Motor neuron (in vitro differentiated cells): ENCODE results near the gene CEP164. TPM values are rescaled to one million over a fixed set of nuclear protein-coding genes. Genes with fewer than 3 reads are reported as not detected.
A peak's percentile ranks its signal among the peaks of the same experiment; 100 is the strongest.

Experiments used
- ATAC-seq, 8 experiments: fragments of 200-7000 bp; cut with Tn5 transposase; replicated peaks in 6 of 8; 2 replicates each; pipeline ENCODE4 v1.8.0; 2021; ENCODE audit warnings: mild to moderate bottlenecking in 8 of 8, moderate library complexity in 8 of 8
- H3K27ac ChIP-seq, 2 donors: fragments of 250-450 bp; sonication (Bioruptor Pico); 2 replicates each; pipeline ENCODE4 v1.9.0; 2021; ENCODE audit warnings: antibody characterized with exemption in 2 of 2, mild to moderate bottlenecking in 2 of 2, moderate library complexity in 1 of 2
- H3K4me1 ChIP-seq, 2 donors: fragments of 250-450 bp; sonication (Bioruptor Pico); replicated peaks in 1 of 2; 2 replicates each; pipeline ENCODE4 v1.6.1; 2021; ENCODE audit warnings: antibody characterized with exemption in 2 of 2, mild to moderate bottlenecking in 2 of 2, moderate library complexity in 1 of 2
- H3K4me3 ChIP-seq, 5 donors: fragments of 250-450 bp; sonication (Bioruptor Pico); 2 replicates each; pipeline ENCODE4 v1.9.0; 2021; ENCODE audit warnings: antibody characterized with exemption in 5 of 5, mild to moderate bottlenecking in 5 of 5, moderate library complexity in 4 of 5
- WGBS, 10 experiments: fragments of 450-650 bp; shearing (Covaris generic); methylation state at CpG; one replicate each; pipeline ENCODE4 v1.0.0; 2022; 5-methylcytosine and 5-hydroxymethylcytosine counted together
- in situ Hi-C, 9 experiments: fragments of 400-800 bp; cut with MboI; loops; one replicate each; pipeline ENCODE4 v1.15.0; 2021; ENCODE audit warnings: low sequenced_read_pairs in 9 of 9, low pct_unique_long_range_greater_than_20kb in 2 of 9; ENCODE audit not compliant: unreplicated experiment in 9 of 9
- total RNA-seq, 8 experiments: library from RNA; unstranded; fragments of 300-600 nt; gene quantifications; 2 replicates each; pipeline versions ENCODE4 v1.2.3 to v1.2.4, GENCODE V29; 2022

Gene CEP164
- 100 to 1,000 TPM in 1 of 8 experiments, 10 to 100 TPM in 7; 13.3 to 118 (median 25.7) TPM for total RNA-seq

- in situ Hi-C loops: no loop called here
- ATAC-seq: peak; percentile 86 to 96 (median 96)
- peak within 1 kb of the TSS; percentile 54 to 86 (median 81) for H3K4me3 ChIP-seq
- 0 to 3% (median 0%) methylated on average over 1 to 11 of the region's 64 CpGs; no CpG with 5 or more reads in 3 of the 10 experiments for WGBS, 10 experiments
- H3K27ac ChIP-seq: peak within 1 kb of the TSS; percentile 67 to 78
- peaks cover 5 to 7% of the 10 kb centered on the region in 2 donors for H3K4me1 ChIP-seq
Observed at GRCh38 chr11:117327567-117328374, at the start of gene CEP164. CEP164 (plus strand) TSS chr11:117327854; CDS start chr11:117338587, 10,733 bp downstream.

GRCh38 chr11:117278347-117278746 lies 49.3 kb upstream of the CEP164 start:
- H3K4me3 ChIP-seq: no peak overlapping the region
- in situ Hi-C loops: no loop called here
- no peak for ATAC-seq
- peaks cover 0 to 4% of the 10 kb centered on the region in 2 donors for H3K4me1 ChIP-seq
- 65 to 100% (median 100%) methylated on average over 1 to 2 of the region's 2 CpGs; no CpG with 5 or more reads in 1 of the 10 experiments for WGBS, 10 experiments
- H3K27ac ChIP-seq: no peak overlapping the region

- 75 to 100% (median 94%) methylated on average over 2 to 4 of the region's 4 CpGs for WGBS, 10 experiments
- Histone ChIP-seq H3K4me1 (peaks cover 0 to 4% of the 10 kb centered on the region in 2 donors), H3K27ac (no peak overlapping the region), H3K4me3 (no peak overlapping the region)
- in situ Hi-C loops: no loop called here
- ATAC-seq: no peak
Observed at GRCh38 chr11:117279711-117280376, 47.8 kb upstream of the CEP164 start.

GRCh38 chr11:117281159-117281558 lies 46.5 kb upstream of the CEP164 start:
- WGBS, 10 experiments: 0 to 54% (median 23%) methylated on average over 2 to 6 of the region's 6 CpGs; no CpG with 5 or more reads in 3 of the 10 experiments
- peaks cover 0 to 4% of the 10 kb centered on the region in 2 donors for H3K4me1 ChIP-seq
- in situ Hi-C loops: no loop called here
- H3K27ac ChIP-seq: no peak overlapping the region
- H3K4me3 ChIP-seq: no peak overlapping the region
- ATAC-seq: peak in 7 of 8 experiments; percentile 90 to 98 (median 94)

- in situ Hi-C loops: no loop called here
- Histone ChIP-seq H3K4me1 (peaks cover 0 to 4% of the 10 kb centered on the region in 2 donors), H3K27ac (no peak overlapping the region), H3K4me3 (no peak overlapping the region)
- 100% methylated on average over 1 to 2 of the region's 7 CpGs; no CpG with 5 or more reads in 4 of the 10 experiments for WGBS, 10 experiments
- no peak for ATAC-seq
Observed at GRCh38 chr11:117281869-117282268, 45.8 kb upstream of the CEP164 start.

GRCh38 chr11:117282956-117283355 lies 44.7 kb upstream of the CEP164 start:
- ATAC-seq: no peak
- Histone ChIP-seq H3K4me3 (no peak overlapping the region), H3K27ac (no peak overlapping the region), H3K4me1 (peaks cover 0 to 4% of the 10 kb centered on the region in 2 donors)
- in situ Hi-C loops: no loop called here
- WGBS, 10 experiments: 74 to 100% (median 89%) methylated on average over 1 to 3 of the region's 3 CpGs; no CpG with 5 or more reads in 1 of the 10 experiments

- peaks cover 0 to 4% of the 10 kb centered on the region in 2 donors for H3K4me1 ChIP-seq
- ATAC-seq: no peak
- whole genome bisulfite sequencing, 10 experiments: 91 to 100% (median 100%) methylated on average over 1 to 2 of the region's 2 CpGs; no CpG with 5 or more reads in 2 of the 10 experiments
- no peak overlapping the region for H3K27ac ChIP-seq
- H3K4me3 ChIP-seq: no peak overlapping the region
- in situ Hi-C loops: no loop called here
Observed at GRCh38 chr11:117284053-117284452, 43.6 kb upstream of the CEP164 start.

- no peaks in the 10 kb centered on the region for H3K4me1 ChIP-seq
- WGBS, 10 experiments: 20 to 95% (median 82%) methylated on average over 1 to 2 of the region's 2 CpGs; no CpG with 5 or more reads in 2 of the 10 experiments
- in situ Hi-C loops: no loop called here
- ATAC-seq: no peak
- no peak overlapping the region for H3K4me3 ChIP-seq
- no peak overlapping the region for H3K27ac ChIP-seq
Observed at GRCh38 chr11:117286588-117286987, 41.1 kb upstream of the CEP164 start.

GRCh38 chr11:117287668-117288067 lies 40.0 kb upstream of the CEP164 start:
- no peaks in the 10 kb centered on the region for H3K4me1 ChIP-seq
- no peak for ATAC-seq
- H3K4me3 ChIP-seq: no peak overlapping the region
- in situ Hi-C loops: no loop called here
- 75 to 100% (median 100%) methylated on average over 1 to 3 of the region's 3 CpGs; no CpG with 5 or more reads in 2 of the 10 experiments for WGBS, 10 experiments
- no peak overlapping the region for H3K27ac ChIP-seq

- 100% methylated on average over 1 of the region's 1 CpG; no CpG with 5 or more reads in 7 of the 10 experiments for WGBS, 10 experiments
- no peak overlapping the region for H3K4me3 ChIP-seq
- no peak for ATAC-seq
- H3K4me1 ChIP-seq: no peaks in the 10 kb centered on the region
- in situ Hi-C loops: no loop called here
- H3K27ac ChIP-seq: no peak overlapping the region
Observed at GRCh38 chr11:117289795-117290194, 37.9 kb upstream of the CEP164 start.

- ATAC-seq: no peak
- Histone ChIP-seq H3K4me3 (no peak within 1 kb of the TSS), H3K27ac (no peak within 1 kb of the TSS), H3K4me1 (no peaks in the 10 kb centered on the region)
- in situ Hi-C loops: no loop called here
- WGBS, 10 experiments: 80 to 100% (median 92%) methylated on average over 1 to 4 of the region's 8 CpGs; no CpG with 5 or more reads in 1 of the 10 experiments
Observed at GRCh38 chr11:117290809-117291396, 36.8 kb upstream of the CEP164 start, which contains the start of gene BACE1-AS. BACE1-AS (plus strand) TSS chr11:117291346.

- no peak overlapping the region for H3K27ac ChIP-seq
- no peaks in the 10 kb centered on the region for H3K4me1 ChIP-seq
- ATAC-seq: no peak
- WGBS, 10 experiments: 100% methylated on average over 1 of the region's 2 CpGs; no CpG with 5 or more reads in 5 of the 10 experiments
- no peak overlapping the region for H3K4me3 ChIP-seq
- in situ Hi-C loops: no loop called here
Observed at GRCh38 chr11:117292616-117293015, 35.0 kb upstream of the CEP164 start.
